CD4-positive, alpha-beta T cell (primary cell): ENCODE data around the gene IL3. TPM values are rescaled to one million over a fixed set of nuclear protein-coding genes. Genes with fewer than 3 reads are reported as not detected.
"Not testable (repeated sequence)": the region's sequence is repeated elsewhere in the genome, so short reads cannot be mapped to it uniquely, and the experiment has no call there.

Experiments
- ATAC-seq: fragments of 200-7000 bp; cut with Tn5 transposase; one replicate; pipeline ENCODE4 v1.10.0; 2022; ENCODE audit warnings: mild to moderate bottlenecking; ENCODE audit not compliant: poor library complexity
- CTCF ChIA-PET: fragments of 350-600 bp; sonication (Branson Sonifier 250); formaldehyde crosslinking; loops from one replicate; lab custom pipeline; 2021; ENCODE audit warnings: antibody characterized with exemption, inconsistent platforms; lab: Charles Lee
- POLR2A ChIA-PET: fragments of 350-600 bp; sonication (Branson Sonifier 250); formaldehyde crosslinking; loops from one replicate; lab custom pipeline; 2021; ENCODE audit warnings: antibody characterized with exemption, inconsistent platforms; lab: Charles Lee
- DNase-seq, 14 experiments: peaks; one replicate each; pipeline ENCODE4 v3.0.0-alpha.2; 2013 to 2020; ENCODE audit warnings: mixed read lengths in 2 of 14
- H3K27ac ChIP-seq, 2 donors: one replicate each; pipeline versions ENCODE4 v1.5.1 to v1.7.0; 2013; ENCODE audit warnings: low read length in 2 of 2, low read depth in 1 of 2, mild to moderate bottlenecking in 1 of 2
- H3K27me3 ChIP-seq, 2 experiments: 1 replicate in 1 of 2; 2 replicates in 1 of 2; pipeline versions ENCODE4 v1.6.1 to v1.7.0; 2013; ENCODE audit warnings: low read length in 2 of 2, control low read depth in 1 of 2, mild to moderate bottlenecking in 1 of 2, moderate library complexity in 1 of 2; ENCODE audit not compliant: insufficient read depth in 2 of 2, control insufficient read depth in 1 of 2
- H3K36me3 ChIP-seq: one replicate; pipeline ENCODE4 v1.6.1; 2013; ENCODE audit warnings: low read length, control low read depth; ENCODE audit not compliant: insufficient read depth
- H3K4me1 ChIP-seq: one replicate; pipeline ENCODE4 v1.6.1; 2013; ENCODE audit warnings: low read length, control low read depth; ENCODE audit not compliant: insufficient read depth
- H3K4me3 ChIP-seq: one replicate; pipeline ENCODE4 v1.5.1; 2013; ENCODE audit warnings: mild to moderate bottlenecking, low read length, moderate library complexity
- H3K9me3 ChIP-seq, 2 experiments: 1 replicate in 1 of 2; 2 replicates in 1 of 2; pipeline versions ENCODE4 v1.6.1 to v1.7.0; 2013; ENCODE audit warnings: low read length in 2 of 2, mild to moderate bottlenecking in 2 of 2, control low read depth in 1 of 2, moderate library complexity in 1 of 2; ENCODE audit not compliant: control insufficient read depth in 1 of 2, insufficient read depth in 1 of 2
- H3K27ac Mint-ChIP-seq: one replicate; pipeline ENCODE4 v1.8.0; 2020; ENCODE audit warnings: mixed read lengths
- H3K27me3 Mint-ChIP-seq: one replicate; pipeline ENCODE4 v1.8.0; 2021; ENCODE audit warnings: mixed read lengths
- H3K36me3 Mint-ChIP-seq: one replicate; pipeline ENCODE4 v1.8.0; 2021; ENCODE audit warnings: low read depth, mixed read lengths
- H3K4me1 Mint-ChIP-seq: one replicate; pipeline ENCODE4 v1.8.0; 2021; ENCODE audit warnings: low read depth, mixed read lengths
- H3K4me3 Mint-ChIP-seq: one replicate; pipeline ENCODE4 v1.8.0; 2020; ENCODE audit warnings: mild to moderate bottlenecking, mixed read lengths
- H3K9me3 Mint-ChIP-seq: one replicate; pipeline ENCODE4 v1.8.0; 2020; ENCODE audit warnings: mixed read lengths
- CTCF ChIP-seq: fragments of 200-600 bp; IDR thresholded peaks from one replicate; pipeline ENCODE4 v1.8.0; 2022; ENCODE audit warnings: antibody characterized with exemption, mild to moderate bottlenecking
- intact Hi-C, 2 experiments: fragments of 100-400 bp; cut with DNase I in 1 of 2; cut with micrococcal nuclease in 1 of 2; formaldehyde crosslinking; loops; one replicate each; pipeline versions ENCODE4 v1.15.1 to v1.9.0; 2023 to 2025; cut with DNase I, micrococcal nuclease
- total RNA-seq, 174 experiments: library from RNA in 2 of 174; stranded (reverse) in 2 of 174; gene quantifications; one replicate each; pipeline ENCODE4 v1.2.3 and lab custom pipeline; 2021 to 2026

The IL3 gene
- total RNA-seq, 2 experiments from 2014 or later: not detected

DNA sequence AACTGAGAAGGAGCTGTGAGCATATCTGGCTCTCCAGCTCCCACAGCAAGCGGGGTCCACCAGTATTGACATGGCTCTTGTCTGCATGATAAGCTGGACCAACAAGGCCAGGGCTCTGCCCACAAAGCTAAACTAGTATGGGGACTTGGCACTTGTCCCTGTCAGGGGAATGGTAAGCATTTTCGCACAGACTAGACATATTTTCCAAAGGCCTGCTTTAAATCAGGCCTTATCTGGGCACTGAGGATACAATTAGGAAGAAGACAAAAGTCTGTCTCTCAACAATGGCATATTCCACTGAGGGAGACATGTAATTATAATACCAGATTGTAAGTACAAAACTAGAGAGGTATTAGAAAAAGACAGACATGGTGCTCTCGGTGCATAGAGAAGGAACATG is 45.2 kb downstream of the IL3 start:
- Mint-ChIP-seq H3K27me3 (no peaks in the 10 kb centered on the region), H3K36me3 (no peaks in the 10 kb centered on the region), H3K9me3 (no peaks in the 10 kb centered on the region), H3K4me3 (no peak overlapping the region), H3K27ac (peak overlapping the region; percentile 58), H3K4me1 (peaks cover 63% of the 10 kb centered on the region)
- peaks cover 67% of the 10 kb centered on the region for H3K4me1 ChIP-seq
- TF ChIP-seq CTCF: no peak
- no peak for ATAC-seq
- ChIA-PET POLR2A (no interaction called here), CTCF (no interaction called here)
- no peak overlapping the region for H3K27ac ChIP-seq
- H3K36me3 ChIP-seq: no peaks in the 10 kb centered on the region
- H3K4me3 ChIP-seq: no peak overlapping the region
- H3K27me3 ChIP-seq: no peaks in the 10 kb centered on the region
- no peaks in the 10 kb centered on the region for H3K9me3 ChIP-seq
- intact Hi-C loops: no loop called here
- DNase-seq: no peak

DNA sequence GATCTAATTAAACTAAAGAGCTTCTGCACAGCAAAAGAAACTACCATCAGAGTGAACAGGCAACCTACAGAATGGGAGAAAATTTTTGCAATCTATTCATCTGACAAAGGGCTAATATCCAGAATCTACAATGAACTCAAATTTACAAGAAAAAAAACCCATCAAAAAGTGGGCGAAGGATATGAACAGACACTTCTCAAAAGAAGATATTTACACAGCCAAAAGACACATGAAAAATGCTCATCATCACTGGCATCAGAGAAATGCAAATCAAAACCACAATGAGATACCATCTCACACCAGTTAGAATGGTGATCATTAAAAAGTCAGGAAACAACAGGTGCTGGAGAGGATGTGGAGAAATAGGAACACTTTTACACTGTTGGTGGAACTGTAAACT is 48.0 kb downstream of the IL3 start:
- DNase-seq, intact Hi-C loops, H3K27ac ChIP-seq, H3K27me3 Mint-ChIP-seq, H3K4me3 ChIP-seq, ATAC-seq, POLR2A ChIA-PET, H3K9me3 ChIP-seq, CTCF ChIA-PET, H3K36me3 Mint-ChIP-seq, H3K9me3 Mint-ChIP-seq, H3K27ac Mint-ChIP-seq, H3K36me3 ChIP-seq, H3K27me3 ChIP-seq, H3K4me3 Mint-ChIP-seq: not testable (repeated sequence)
- peaks cover 50% of the 10 kb centered on the region for H3K4me1 ChIP-seq
- peaks cover 54% of the 10 kb centered on the region for H3K4me1 Mint-ChIP-seq

DNA sequence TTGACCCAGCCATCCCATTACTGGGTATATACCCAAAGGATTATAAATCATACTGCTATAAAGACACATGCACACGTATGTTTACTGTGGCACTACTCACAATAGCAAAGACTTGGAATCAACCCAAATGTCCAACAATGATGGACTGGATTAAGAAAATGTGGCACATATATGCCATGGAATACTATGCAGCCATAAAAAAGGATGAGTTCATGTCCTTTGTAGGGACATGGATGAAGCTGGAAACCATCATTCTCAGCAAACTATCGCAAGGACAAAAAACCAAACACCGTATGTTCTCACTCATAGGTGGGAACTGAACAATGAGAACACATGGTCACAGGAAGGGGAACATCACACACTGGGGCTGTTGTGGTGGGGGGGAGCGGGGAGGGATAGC is 48.5 kb downstream of the IL3 start:
- H3K27ac Mint-ChIP-seq, H3K4me3 ChIP-seq, H3K36me3 ChIP-seq, H3K36me3 Mint-ChIP-seq, H3K27ac ChIP-seq, CTCF ChIA-PET, H3K27me3 ChIP-seq, H3K9me3 Mint-ChIP-seq, ATAC-seq, H3K9me3 ChIP-seq, H3K4me3 Mint-ChIP-seq, POLR2A ChIA-PET, intact Hi-C loops, DNase-seq, H3K27me3 Mint-ChIP-seq: not testable (repeated sequence)
- H3K4me1 Mint-ChIP-seq: peaks cover 49% of the 10 kb centered on the region
- peaks cover 49% of the 10 kb centered on the region for H3K4me1 ChIP-seq

GRCh38 chr5:132109494-132110053 is 49.1 kb downstream of the IL3 start:
- peak overlapping the region; percentile 54 for H3K27ac Mint-ChIP-seq
- H3K4me3 ChIP-seq: no peak overlapping the region
- H3K4me3 Mint-ChIP-seq: no peak overlapping the region
- ChIA-PET CTCF (no interaction called here), POLR2A (no interaction called here)
- H3K27ac ChIP-seq: no peak overlapping the region
- ATAC-seq (no peak), DNase-seq (no peak)
- intact Hi-C loops: no loop called here
- H3K27me3 Mint-ChIP-seq: no peaks in the 10 kb centered on the region
- H3K36me3 ChIP-seq: no peaks in the 10 kb centered on the region
- no peaks in the 10 kb centered on the region for H3K9me3 Mint-ChIP-seq
- no peaks in the 10 kb centered on the region for H3K27me3 ChIP-seq
- H3K4me1 ChIP-seq: peaks cover 49% of the 10 kb centered on the region
- no peak for TF ChIP-seq CTCF
- H3K36me3 Mint-ChIP-seq: no peaks in the 10 kb centered on the region
- peaks cover 47% of the 10 kb centered on the region for H3K4me1 Mint-ChIP-seq
- no peaks in the 10 kb centered on the region for H3K9me3 ChIP-seq
